ENCODE measurements around the gene GABRP.

- no peak for TF ChIP-seq POLR2A (IDR thresholded peaks at IDR 0.05; ENCODE audit: extremely low read depth, insufficient read length)
- TF ChIP-seq, protein P1, sequence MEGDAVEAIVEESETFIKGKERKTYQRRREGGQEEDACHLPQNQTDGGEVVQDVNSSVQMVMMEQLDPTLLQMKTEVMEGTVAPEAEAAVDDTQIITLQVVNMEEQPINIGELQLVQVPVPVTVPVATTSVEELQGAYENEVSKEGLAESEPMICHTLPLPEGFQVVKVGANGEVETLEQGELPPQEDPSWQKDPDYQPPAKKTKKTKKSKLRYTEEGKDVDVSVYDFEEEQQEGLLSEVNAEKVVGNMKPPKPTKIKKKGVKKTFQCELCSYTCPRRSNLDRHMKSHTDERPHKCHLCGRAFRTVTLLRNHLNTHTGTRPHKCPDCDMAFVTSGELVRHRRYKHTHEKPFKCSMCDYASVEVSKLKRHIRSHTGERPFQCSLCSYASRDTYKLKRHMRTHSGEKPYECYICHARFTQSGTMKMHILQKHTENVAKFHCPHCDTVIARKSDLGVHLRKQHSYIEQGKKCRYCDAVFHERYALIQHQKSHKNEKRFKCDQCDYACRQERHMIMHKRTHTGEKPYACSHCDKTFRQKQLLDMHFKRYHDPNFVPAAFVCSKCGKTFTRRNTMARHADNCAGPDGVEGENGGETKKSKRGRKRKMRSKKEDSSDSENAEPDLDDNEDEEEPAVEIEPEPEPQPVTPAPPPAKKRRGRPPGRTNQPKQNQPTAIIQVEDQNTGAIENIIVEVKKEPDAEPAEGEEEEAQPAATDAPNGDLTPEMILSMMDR (IDR thresholded peaks at IDR 0.05; ENCODE audit: low read depth, low read length): no peak
- no peak for TF ChIP-seq MAX (IDR thresholded peaks at IDR 0.05; ENCODE audit: low read depth, low read length)
- no peak for TF ChIP-seq MYC (IDR thresholded peaks at IDR 0.05; ENCODE audit: low read depth, low read length)
These were observed 65.8 kb downstream of the GABRP start for GRCh38 chr5:170849374-170849773.
